Medulla oblongata (tissue), 1 donor: ENCODE data around the gene FEM1A.
"Not testable (repeated sequence)": the region's sequence is repeated elsewhere in the genome, so short reads cannot be mapped to it uniquely, and the experiment has no call there.

ENCODE experiments used
- DNase-seq: peaks from one replicate; pipeline ENCODE4 v3.0.0-alpha.2; 2015; ENCODE audit errors: extremely low spot score

FEM1A gene

DNA sequence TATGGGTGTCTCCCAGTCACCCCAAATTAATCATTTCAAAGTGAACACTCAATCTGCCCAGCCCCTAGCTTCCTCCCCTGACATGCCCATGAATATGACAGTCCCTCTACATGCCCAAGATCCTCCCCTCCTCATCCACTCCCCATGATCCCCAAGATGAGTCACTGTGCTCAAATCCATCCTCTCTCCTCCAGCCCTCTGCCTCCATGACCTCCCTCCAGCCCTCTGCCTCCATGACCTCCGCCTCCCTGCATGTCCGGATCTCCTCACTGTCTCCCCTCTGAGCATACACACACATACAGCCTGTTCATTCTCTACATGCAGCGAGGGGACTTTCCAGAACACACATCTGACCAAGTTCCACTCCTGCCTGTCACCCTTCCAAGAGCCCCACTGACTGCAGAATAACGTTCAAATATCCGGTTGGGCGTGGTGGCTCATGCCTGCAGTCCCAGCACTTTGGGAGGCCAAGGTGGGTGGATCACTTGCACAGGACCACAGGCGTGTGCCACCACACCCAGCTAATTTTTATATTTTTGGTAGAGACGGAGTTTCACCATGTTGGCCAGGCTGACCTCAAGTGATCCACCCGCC is 18.4 kb upstream of the FEM1A start:
- no peak for DNase-seq

DNA sequence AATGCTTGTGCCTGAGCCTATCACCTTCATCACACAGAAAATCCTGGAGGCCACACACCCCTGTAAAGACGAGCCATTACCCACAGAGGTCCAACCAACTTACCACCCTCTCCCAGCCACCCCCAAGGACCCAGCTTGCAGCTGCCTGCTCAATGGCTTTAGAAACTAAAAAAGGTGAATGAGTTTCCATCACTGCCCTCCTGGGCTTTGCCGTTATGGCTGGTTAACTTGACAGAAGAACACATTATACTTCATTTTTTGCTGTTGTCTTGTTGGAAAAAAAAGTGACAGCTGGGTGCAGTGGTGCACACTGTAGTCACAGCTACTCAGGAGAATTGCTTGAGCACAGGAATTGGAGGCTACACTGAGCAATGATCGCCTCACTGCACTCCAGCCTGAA is 17.4 kb upstream of the FEM1A start:
- no peak for DNase-seq

DNA sequence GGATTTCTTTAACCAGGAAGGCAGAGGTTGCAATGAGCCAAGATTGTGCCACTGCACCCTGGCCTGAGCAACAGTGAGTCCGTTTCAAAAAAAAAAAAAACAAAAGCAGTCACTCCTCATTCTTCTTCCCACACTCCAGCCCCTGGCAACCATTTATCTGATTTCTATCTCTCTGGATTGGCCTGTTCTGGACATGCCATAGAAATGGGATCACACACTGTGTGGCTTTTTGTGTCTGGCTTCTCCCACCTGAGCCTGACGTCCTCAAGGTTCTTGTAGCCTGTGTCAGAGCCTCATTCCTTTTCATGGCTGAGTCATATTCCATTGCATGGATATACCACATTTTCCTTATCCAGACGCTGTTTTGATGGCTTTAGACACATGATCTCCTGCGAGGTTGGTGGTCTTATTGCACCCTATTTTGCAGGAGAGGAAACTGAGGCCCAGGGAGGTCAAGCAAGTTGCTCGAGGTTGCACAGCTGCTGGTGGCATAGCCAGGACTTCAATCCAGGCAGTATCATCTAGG is 15.8 kb upstream of the FEM1A start:
- no peak for DNase-seq

GRCh38 chr19:4776436-4777211 is 14.9 kb upstream of the FEM1A start:
- no peak for DNase-seq

DNA sequence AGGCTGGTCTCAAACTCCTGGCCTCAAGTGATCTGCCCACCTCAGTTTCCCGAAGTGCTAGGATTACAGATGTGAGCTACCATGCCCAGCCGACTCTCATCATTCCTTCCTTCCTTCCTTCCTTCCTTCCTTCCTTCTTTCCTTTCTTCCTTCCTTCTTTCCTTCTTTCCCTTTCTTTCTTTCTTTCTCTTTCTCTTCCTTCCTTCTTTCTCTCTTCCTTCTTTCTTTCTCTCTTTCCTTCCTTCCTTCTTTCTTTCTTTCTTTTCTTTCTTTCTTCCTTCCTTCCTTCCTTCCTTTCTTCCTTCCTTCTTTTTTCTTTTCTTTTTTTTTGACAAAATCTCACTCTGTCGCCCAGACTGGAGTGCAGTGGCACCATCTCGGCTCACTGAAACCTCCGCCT is 13.4 kb upstream of the FEM1A start:
- not testable (repeated sequence) for DNase-seq

DNA sequence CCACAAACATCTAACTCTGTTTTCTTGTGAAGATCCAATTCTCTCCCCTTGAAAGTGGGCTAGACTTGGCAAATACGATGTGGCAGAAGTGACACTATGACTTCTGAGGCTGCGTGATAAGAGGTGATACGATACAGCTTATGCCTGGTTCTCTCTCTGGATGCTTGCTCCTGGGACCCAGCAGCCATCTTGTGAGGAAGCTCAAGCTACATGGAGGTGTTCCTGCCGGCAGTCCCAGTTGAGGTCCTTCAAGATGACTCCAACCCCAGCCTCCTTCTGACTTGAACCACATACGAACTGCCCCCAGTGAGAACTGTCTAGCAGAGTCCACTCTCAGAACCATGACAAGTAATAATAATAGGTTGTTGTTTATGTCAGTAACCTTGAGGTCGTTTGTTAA is 10.7 kb upstream of the FEM1A start:
- DNase-seq = no peak

- no peak for DNase-seq
Measured at GRCh38 chr19:4781801-4782200, 9.7 kb upstream of the FEM1A start.

- not testable (repeated sequence) for DNase-seq
Measured at GRCh38 chr19:4786412-4787016, 5.0 kb upstream of the FEM1A start.

DNA sequence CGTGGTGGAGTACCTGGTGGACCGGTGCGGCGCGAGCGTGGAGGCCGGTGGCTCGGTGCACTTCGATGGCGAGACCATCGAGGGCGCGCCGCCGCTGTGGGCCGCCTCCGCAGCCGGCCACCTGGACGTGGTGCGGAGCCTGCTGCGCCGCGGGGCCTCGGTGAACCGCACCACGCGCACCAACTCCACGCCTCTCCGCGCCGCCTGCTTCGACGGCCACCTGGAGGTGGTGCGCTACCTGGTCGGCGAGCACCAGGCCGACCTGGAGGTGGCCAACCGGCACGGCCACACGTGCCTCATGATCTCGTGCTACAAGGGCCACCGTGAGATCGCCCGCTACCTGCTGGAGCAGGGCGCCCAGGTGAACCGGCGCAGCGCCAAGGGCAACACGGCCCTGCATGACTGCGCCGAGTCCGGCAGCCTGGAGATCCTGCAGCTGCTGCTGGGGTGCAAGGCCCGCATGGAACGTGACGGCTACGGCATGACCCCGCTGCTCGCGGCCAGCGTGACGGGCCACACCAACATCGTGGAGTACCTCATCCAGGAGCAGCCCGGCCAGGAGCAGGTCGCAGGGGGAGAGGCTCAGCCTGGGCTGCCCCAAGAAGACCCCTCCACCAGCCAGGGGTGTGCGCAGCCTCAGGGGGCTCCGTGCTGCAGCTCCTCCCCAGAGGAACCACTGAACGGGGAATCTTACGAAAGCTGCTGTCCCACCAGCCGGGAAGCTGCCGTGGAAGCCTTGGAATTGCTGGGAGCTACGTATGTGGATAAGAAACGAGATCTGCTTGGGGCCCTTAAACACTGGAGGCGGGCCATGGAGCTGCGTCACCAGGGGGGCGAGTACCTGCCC is 708 bp downstream of the FEM1A start:
- not testable (repeated sequence) for DNase-seq

DNA sequence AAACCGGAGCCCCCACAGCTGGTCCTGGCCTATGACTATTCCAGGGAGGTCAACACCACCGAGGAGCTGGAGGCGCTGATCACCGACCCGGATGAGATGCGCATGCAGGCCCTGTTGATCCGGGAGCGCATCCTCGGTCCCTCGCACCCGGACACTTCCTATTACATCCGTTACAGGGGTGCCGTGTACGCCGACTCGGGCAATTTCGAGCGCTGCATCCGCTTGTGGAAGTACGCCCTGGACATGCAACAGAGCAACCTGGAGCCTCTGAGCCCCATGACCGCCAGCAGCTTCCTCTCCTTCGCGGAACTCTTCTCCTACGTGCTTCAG is 1.3 kb downstream of the FEM1A start:
- not testable (repeated sequence) for DNase-seq

DNA sequence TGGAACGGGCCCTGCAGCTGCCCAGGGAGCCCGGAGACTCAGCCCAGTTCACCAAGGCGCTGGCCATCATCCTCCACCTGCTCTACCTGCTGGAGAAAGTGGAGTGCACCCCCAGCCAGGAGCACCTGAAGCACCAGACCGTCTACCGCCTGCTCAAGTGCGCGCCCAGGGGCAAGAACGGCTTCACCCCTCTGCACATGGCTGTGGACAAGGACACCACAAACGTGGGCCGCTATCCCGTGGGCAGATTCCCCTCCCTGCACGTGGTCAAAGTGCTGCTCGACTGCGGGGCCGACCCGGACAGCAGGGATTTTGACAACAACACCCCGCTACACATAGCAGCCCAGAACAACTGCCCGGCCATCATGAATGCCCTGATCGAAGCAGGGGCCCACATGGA is 1.7 kb downstream of the FEM1A start:
- not testable (repeated sequence) for DNase-seq

DNA sequence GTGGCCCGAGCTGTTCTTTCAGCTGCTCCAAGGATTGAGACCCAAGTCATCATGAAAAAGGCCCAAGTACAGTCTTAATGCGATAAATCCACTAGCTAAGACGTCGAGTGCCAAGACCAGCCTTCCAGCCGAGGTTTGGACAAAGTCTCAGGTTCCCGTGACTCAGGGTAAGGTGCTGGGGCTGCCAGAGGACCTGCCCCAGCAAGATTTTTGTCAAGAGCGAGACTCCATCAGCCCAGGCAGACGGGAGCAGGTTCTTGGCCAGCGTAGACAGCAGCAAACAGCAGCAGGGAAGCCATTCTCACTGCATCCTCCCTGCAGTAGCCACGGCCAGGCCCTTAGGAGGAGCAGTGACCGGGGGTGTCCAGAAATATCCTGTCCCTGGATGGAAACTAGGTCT is 3.4 kb downstream of the FEM1A start:
- DNase-seq = no peak

DNA sequence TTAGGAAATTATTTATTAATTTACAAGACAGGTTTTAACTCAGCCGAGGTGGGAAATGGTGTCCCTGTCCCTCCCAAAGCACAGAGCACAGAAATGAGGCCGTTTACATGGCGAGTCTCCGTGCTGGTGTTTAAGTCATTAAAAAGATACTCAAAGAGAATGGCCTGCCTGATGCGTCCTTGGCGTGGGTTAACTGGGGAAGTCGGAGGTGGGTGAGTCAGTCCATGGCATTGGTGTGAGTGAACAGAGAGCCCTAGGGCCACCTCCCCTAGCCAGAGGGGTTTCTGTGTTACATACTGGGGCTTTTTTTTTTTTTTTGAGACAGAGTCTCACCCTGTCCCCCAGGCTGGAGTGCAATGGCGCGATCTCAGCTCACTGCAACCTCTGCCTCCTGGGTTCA is 3.9 kb downstream of the FEM1A start:
- no peak for DNase-seq

DNA sequence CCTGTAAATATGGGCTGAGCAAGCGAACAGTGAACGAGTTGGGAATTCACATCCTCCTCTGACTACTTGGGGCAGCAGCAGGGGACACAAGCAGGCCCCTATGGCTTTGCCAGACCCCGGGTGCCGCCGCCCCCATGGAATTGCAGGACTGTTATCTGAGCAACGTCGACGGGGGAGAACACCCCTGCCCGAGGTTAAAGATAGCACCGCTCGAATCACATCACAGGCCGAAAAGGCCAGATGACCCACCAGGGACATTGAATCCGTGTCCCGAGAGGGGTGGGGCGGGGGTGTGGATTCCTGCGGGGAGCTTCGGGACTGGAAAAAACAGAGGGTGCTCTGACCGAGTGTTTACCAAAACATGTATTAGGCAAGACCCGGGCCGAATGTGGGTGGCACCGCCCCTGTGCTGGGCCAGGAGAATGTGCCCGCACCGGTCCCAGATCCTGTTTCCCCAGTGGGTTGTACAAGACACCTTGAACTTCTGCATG is 9.1 kb downstream of the FEM1A start:
- no peak for DNase-seq

GRCh38 chr19:4801085-4801619 is 9.6 kb downstream of the FEM1A start:
- no peak for DNase-seq

DNA sequence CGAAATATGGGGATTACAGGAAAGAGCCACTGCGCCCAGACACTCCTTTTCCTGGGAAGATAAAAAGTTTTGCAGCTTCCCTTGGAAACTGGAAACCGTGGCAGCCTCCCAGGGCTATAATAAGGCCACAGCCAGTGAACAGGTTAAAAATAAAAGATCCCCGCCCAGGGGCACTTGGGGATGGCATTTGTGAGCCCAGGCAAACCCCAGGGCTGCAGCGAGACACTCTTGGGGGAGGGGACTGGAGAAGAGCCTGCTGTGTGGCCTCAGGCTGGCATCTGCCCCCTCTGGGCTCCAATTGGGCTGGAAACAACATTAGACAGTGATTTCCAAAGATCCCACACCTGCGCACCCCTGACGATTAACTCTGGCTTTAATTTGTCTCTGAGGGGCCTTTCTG is 11.2 kb downstream of the FEM1A start:
- no peak for DNase-seq

- DNase-seq = peak; percentile 53
Measured at GRCh38 chr19:4803736-4804695, 12.5 kb downstream of the FEM1A start.

DNA sequence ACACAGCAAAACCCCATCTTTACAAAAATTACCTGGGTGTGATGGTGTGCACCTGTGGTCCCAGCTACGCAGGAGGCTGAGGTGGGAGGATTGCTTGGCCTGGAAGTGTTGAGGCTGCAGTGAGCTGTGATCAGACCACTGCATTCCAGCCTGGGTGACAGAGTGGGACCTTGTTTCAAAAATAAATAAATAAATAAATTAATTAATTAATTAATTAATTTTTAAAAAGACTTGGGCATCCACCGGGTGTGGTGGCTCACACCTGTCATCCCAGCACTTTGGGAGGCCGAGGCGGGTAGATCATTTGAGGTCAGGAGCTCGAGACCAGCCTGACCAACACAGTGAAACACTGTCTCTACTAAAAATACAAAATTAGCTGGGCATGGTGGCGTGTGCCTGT is 13.6 kb downstream of the FEM1A start:
- DNase-seq = not testable (repeated sequence)

DNA sequence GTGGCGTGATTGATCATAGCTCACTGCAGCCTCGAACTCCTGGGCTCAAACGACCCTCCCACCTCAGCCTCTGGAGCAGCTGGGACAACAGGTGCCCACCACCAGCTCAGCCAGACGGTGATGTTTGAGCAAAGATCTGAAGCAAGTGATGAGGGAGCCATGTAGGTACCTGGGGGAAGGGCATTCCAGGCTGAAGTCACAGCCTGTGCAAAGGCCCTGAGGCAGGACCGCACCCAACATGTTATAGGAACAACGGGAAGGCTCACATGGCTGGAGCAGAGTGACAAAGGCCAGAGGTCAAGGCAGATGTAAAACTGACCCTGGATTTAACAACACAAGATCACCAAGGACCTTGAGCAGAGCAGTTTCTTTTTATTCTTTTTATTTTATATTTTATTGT is 14.8 kb downstream of the FEM1A start:
- DNase-seq = no peak

DNA sequence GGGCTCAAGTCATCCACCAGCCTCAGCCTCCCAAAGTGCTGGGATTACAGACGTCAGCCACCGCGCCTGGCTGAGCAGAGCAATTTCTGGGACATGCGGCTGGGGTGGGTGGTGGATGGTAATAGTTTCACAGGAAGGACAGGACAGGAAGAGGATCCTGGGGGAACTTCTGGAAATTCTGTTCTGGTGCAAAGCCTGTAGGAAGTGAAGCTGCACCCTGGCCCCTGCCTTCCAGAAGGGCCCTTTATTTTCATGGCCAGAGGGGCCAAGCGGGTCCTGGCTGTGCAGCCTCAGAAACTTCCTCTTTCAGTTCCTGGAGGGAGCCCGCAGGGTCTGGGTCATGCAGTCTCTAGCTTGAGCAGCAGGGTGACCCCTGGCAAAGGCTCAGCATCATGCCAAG is 15.7 kb downstream of the FEM1A start:
- peak; percentile 83 for DNase-seq
